Caco-2 (cell line): Measurements from ENCODE around the gene CARHSP1. TPM values are rescaled to one million over a fixed set of nuclear protein-coding genes. Genes with fewer than 3 reads are reported as not detected.

ENCODE experiments used
- BruUV-seq: library from RNA; stranded (reverse); fragments of 400-500 nt; replicated peaks from 2 replicates; lab custom pipeline; 2021; lab: Mats Ljungman, UMichigan
- CTCF ChIA-PET: fragments of 300-600 bp; sonication (Branson Sonifier 250); formaldehyde crosslinking; loops from one replicate; lab custom pipeline; 2022; ENCODE audit warnings: antibody characterized with exemption; lab: Charles Lee
- POLR2A ChIA-PET: fragments of 300-600 bp; sonication (Branson Sonifier 250); formaldehyde crosslinking; loops from one replicate; lab custom pipeline; 2022; ENCODE audit warnings: antibody characterized with exemption; lab: Charles Lee
- DNase-seq, 2 experiments: peaks; one replicate each; pipeline versions ENCODE4 v3.0.0 to v3.0.0-alpha.2; 2020 to 2022
- H3K27me3 ChIP-seq: replicated peaks from 2 replicates; pipeline ENCODE4 v1.6.0; 2011; ENCODE audit warnings: low read length; ENCODE audit not compliant: control insufficient read depth, insufficient read depth
- H3K36me3 ChIP-seq: 2 replicates; pipeline ENCODE4 v1.5.1; 2011; ENCODE audit warnings: low read length; ENCODE audit not compliant: control insufficient read depth, insufficient read depth
- H3K4me1 ChIP-seq: fragments of 250-450 bp; sonication (Bioruptor Pico); 2 replicates; pipeline ENCODE4 v1.5.1; 2020; ENCODE audit warnings: mild to moderate bottlenecking
- H3K4me3 ChIP-seq: 2 replicates; pipeline ENCODE4 v1.5.1; 2011; ENCODE audit warnings: low read depth, mild to moderate bottlenecking, control low read depth, low read length
- H3K9me3 ChIP-seq: fragments of 250-450 bp; sonication (Bioruptor Pico); 2 replicates; pipeline ENCODE4 v1.5.1; 2020; ENCODE audit warnings: mild to moderate bottlenecking, moderate library complexity
- H3K27ac Mint-ChIP-seq: one replicate; pipeline ENCODE4 v1.8.0; 2022; ENCODE audit warnings: mixed read lengths; ENCODE audit not compliant: unreplicated experiment
- H3K27me3 Mint-ChIP-seq: one replicate; pipeline ENCODE4 v1.8.0; 2022; ENCODE audit warnings: mixed read lengths; ENCODE audit not compliant: insufficient read depth, unreplicated experiment
- H3K36me3 Mint-ChIP-seq: one replicate; pipeline ENCODE4 v1.8.0; 2022; ENCODE audit warnings: mild to moderate bottlenecking, mixed read lengths; ENCODE audit not compliant: insufficient read depth, unreplicated experiment
- H3K4me1 Mint-ChIP-seq: one replicate; pipeline ENCODE4 v1.8.0; 2022; ENCODE audit warnings: low read depth, mixed read lengths; ENCODE audit not compliant: unreplicated experiment
- H3K4me3 Mint-ChIP-seq: one replicate; pipeline ENCODE4 v1.8.0; 2022; ENCODE audit warnings: mild to moderate bottlenecking, moderate library complexity, mixed read lengths; ENCODE audit not compliant: unreplicated experiment
- H3K9me3 Mint-ChIP-seq: one replicate; pipeline ENCODE4 v1.8.0; 2022; ENCODE audit warnings: mixed read lengths; ENCODE audit not compliant: unreplicated experiment
- intact Hi-C: fragments of 100-400 bp; cut with micrococcal nuclease; formaldehyde crosslinking; loops from one replicate; pipeline ENCODE4 v1.10.0; 2022; ENCODE audit not compliant: unreplicated experiment
- total RNA-seq: library from RNA; stranded (reverse); gene quantifications from 2 replicates; pipeline ENCODE4 v1.2.3, GENCODE V29; 2022
- TF ChIP-seq, protein P1 (sequence below), 2 experiments: fragments of 200-600 bp in 1 of 2; IDR thresholded peaks; 1 replicate in 1 of 2; 2 replicates in 1 of 2; pipeline versions ENCODE4 v1.5.1 to v1.8.0; 2011 to 2022; ENCODE audit warnings: antibody characterized with exemption in 1 of 2, control low read depth in 1 of 2, inconsistent platforms in 1 of 2, low read depth in 1 of 2, low read length in 1 of 2, mild to moderate bottlenecking in 1 of 2, moderate library complexity in 1 of 2; ENCODE audit not compliant: insufficient read depth in 1 of 2, severe bottlenecking in 1 of 2, unreplicated experiment in 1 of 2

CARHSP1 gene
- total RNA-seq, 1 experiment from 2014 or later = 103 TPM

GRCh38 chr16:8887952-8888560 lies 19.2 kb upstream of the CARHSP1 start:
- TF ChIP-seq, protein P1, sequence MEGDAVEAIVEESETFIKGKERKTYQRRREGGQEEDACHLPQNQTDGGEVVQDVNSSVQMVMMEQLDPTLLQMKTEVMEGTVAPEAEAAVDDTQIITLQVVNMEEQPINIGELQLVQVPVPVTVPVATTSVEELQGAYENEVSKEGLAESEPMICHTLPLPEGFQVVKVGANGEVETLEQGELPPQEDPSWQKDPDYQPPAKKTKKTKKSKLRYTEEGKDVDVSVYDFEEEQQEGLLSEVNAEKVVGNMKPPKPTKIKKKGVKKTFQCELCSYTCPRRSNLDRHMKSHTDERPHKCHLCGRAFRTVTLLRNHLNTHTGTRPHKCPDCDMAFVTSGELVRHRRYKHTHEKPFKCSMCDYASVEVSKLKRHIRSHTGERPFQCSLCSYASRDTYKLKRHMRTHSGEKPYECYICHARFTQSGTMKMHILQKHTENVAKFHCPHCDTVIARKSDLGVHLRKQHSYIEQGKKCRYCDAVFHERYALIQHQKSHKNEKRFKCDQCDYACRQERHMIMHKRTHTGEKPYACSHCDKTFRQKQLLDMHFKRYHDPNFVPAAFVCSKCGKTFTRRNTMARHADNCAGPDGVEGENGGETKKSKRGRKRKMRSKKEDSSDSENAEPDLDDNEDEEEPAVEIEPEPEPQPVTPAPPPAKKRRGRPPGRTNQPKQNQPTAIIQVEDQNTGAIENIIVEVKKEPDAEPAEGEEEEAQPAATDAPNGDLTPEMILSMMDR (IDR thresholded peaks at IDR 0.05; ENCODE audit: insufficient read depth in 1 of 2, low read depth in 1 of 2, low read length in 1 of 2, severe bottlenecking in 1 of 2, unreplicated experiment in 1 of 2) = no peak
- Mint-ChIP-seq H3K4me3 (no peak overlapping the region), H3K27me3 (no peaks in the 10 kb centered on the region), H3K9me3 (no peaks in the 10 kb centered on the region), H3K27ac (no peak overlapping the region), H3K4me1 (peaks cover 16% of the 10 kb centered on the region), H3K36me3 (peaks cover 72% of the 10 kb centered on the region)
- no peaks in the 10 kb centered on the region; the same call in 1 of the 2 replicates for H3K36me3 ChIP-seq
- no peak overlapping the region for H3K4me3 ChIP-seq
- no peaks in the 10 kb centered on the region for H3K27me3 ChIP-seq
- CTCF ChIA-PET = no interaction called here
- peaks cover 9% of the 10 kb centered on the region; the same call in 1 of the 2 replicates for H3K4me1 ChIP-seq
- H3K9me3 ChIP-seq = no peaks in the 10 kb centered on the region
- DNase-seq = no peak
- no TSS peak for BruUV-seq
- POLR2A ChIA-PET = interaction anchor here (0.5 kb wide), 1 partner anchor 12 kb away, joined by 3 read pairs; no protein-coding TSS in a partner anchor
- intact Hi-C loops = no loop called here

DNA sequence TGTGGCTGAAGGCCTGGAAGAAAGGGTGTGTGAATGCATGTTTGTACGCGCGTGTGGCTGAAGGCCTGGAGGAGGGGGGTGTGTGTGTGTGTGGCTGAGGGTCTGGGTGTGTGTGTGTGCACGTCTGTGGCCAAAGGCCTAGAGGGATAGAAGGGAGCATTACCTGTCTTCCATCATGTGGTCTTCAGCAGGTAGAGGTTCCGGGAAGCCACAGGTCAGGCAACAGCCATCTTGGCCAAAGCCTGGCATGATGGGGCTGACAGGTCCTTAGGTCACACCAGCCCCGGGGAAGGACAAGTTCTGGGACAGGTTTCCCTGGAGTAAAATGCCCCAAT lies 18.6 kb upstream of the CARHSP1 start:
- no peak overlapping the region for H3K27ac Mint-ChIP-seq
- Histone ChIP-seq H3K36me3 (no peaks in the 10 kb centered on the region; the same call in 1 of the 2 replicates), H3K4me3 (no peak overlapping the region), H3K27me3 (no peaks in the 10 kb centered on the region), H3K4me1 (peaks cover 9% of the 10 kb centered on the region; the same call in 1 of the 2 replicates), H3K9me3 (no peaks in the 10 kb centered on the region)
- no peak for DNase-seq
- no TSS peak for BruUV-seq
- peaks cover 65% of the 10 kb centered on the region for H3K36me3 Mint-ChIP-seq
- CTCF ChIA-PET = no interaction called here
- H3K4me3 Mint-ChIP-seq = no peak overlapping the region
- intact Hi-C loops = no loop called here
- H3K4me1 Mint-ChIP-seq = peaks cover 19% of the 10 kb centered on the region
- no peaks in the 10 kb centered on the region for H3K9me3 Mint-ChIP-seq
- TF ChIP-seq, protein P1 (IDR thresholded peaks at IDR 0.05; ENCODE audit: insufficient read depth in 1 of 2, low read depth in 1 of 2, low read length in 1 of 2, severe bottlenecking in 1 of 2, unreplicated experiment in 1 of 2) = no peak
- H3K27me3 Mint-ChIP-seq = no peaks in the 10 kb centered on the region
- POLR2A ChIA-PET = no interaction called here

DNA sequence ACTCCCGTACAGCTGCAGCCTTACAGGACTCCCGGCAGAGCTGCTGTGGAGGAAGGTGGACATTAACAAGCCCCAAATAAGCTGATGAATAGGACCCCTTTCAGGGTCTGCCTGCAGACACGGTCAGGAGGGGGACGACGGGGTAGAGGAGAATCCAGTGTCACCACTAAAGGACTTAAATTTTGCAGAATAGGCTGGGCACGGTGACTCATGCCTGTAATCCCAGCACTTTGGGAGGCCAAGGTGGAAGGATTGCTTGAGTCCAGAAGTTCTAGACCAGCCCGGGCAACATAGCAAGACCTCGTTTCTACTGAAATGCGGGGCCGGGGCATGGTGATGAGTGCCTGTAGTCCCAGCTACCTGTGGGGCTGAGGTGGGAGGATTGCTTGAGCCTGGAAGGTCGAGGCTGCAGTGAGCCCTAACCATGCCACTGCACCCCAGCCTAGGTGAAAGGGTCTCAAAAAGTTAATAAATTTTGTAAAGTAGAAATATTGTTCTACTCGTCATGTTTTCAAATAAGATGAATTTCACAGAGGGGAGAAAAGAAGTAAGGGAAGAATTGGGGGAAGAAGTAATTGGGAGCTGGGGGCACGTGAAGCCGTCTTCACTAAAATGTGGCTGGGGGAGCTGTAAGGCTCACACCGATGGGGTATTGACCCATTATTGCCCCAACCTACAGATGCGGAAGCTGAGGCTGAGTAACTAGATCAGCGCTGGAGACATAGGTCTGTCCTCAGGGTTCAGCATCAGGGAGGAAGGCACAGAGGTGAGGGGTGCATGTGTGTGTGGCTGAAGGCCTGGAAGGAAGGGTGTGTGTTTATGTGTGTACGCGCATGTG lies 18.0 kb upstream of the CARHSP1 start:
- intact Hi-C loops = no loop called here
- no peak for DNase-seq
- POLR2A ChIA-PET = no interaction called here

More for the DNA sequence above, 18.0 kb upstream of the CARHSP1 start:
- CTCF ChIA-PET = interaction anchor here (1.2 kb wide), 1 partner anchor 23 kb away, joined by 4 read pairs; no protein-coding TSS in a partner anchor
- H3K9me3 Mint-ChIP-seq = no peaks in the 10 kb centered on the region
- no peak overlapping the region for H3K4me3 Mint-ChIP-seq
- no TSS peak for BruUV-seq
- Histone ChIP-seq H3K4me1 (peaks cover 9% of the 10 kb centered on the region; the same call in 1 of the 2 replicates), H3K27me3 (no peaks in the 10 kb centered on the region), H3K36me3 (no peaks in the 10 kb centered on the region), H3K4me3 (no peak overlapping the region), H3K9me3 (no peaks in the 10 kb centered on the region)
- H3K27me3 Mint-ChIP-seq = no peaks in the 10 kb centered on the region
- peaks cover 19% of the 10 kb centered on the region for H3K4me1 Mint-ChIP-seq
- peak overlapping the region; percentile 70 for H3K27ac Mint-ChIP-seq
- TF ChIP-seq, protein P1 (IDR thresholded peaks at IDR 0.05; ENCODE audit: insufficient read depth in 1 of 2, low read depth in 1 of 2, low read length in 1 of 2, severe bottlenecking in 1 of 2, unreplicated experiment in 1 of 2) = no peak
- H3K36me3 Mint-ChIP-seq = peaks cover 59% of the 10 kb centered on the region
